Astrocyte of the cerebellum (primary cell): ENCODE results near the gene TIMM8A.

Experiments
- DNase-seq: peaks from one replicate; pipeline ENCODE4 v3.0.0-alpha.2; 2011; ENCODE audit warnings: low read depth
- H3K4me3 ChIP-seq: 2 replicates; pipeline ENCODE4 v1.5.1; 2011; ENCODE audit warnings: mild to moderate bottlenecking, low read depth, low read length, moderate library complexity
- CTCF ChIP-seq: IDR thresholded peaks from 2 replicates; pipeline ENCODE4 v1.5.1; 2012; ENCODE audit warnings: low read length, low read depth, moderate library complexity, mild to moderate bottlenecking; ENCODE audit errors: missing control alignments
- in situ Hi-C: cut with HindIII; loops from 2 replicates; pipeline ENCODE4 v1.10.0; 2017; ENCODE audit warnings: low sequenced_read_pairs

Gene TIMM8A

GRCh38 chrX:101377547-101377946 is 29.0 kb upstream of the TIMM8A start:
- DNase-seq: no peak

GRCh38 chrX:101370888-101371504 is 22.5 kb upstream of the TIMM8A start:
- no peak for DNase-seq
- H3K4me3 ChIP-seq: no peak overlapping the region
- in situ Hi-C loops: no loop called here
- TF ChIP-seq CTCF: no peak

More at GRCh38 chrX:101377547-101377946, 29.0 kb upstream of the TIMM8A start:
- no peak overlapping the region for H3K4me3 ChIP-seq
- in situ Hi-C loops: no loop called here
- TF ChIP-seq CTCF: no peak

GRCh38 chrX:101369687-101370086 is 21.1 kb upstream of the TIMM8A start:
- no peak for DNase-seq
- in situ Hi-C loops: no loop called here
- no peak for TF ChIP-seq CTCF
- H3K4me3 ChIP-seq: no peak overlapping the region

GRCh38 chrX:101368800-101369199 is 20.3 kb upstream of the TIMM8A start:
- no peak for TF ChIP-seq CTCF
- in situ Hi-C loops: no loop called here
- H3K4me3 ChIP-seq: no peak overlapping the region
- no peak for DNase-seq

GRCh38 chrX:101365301-101365795 is 16.8 kb upstream of the TIMM8A start:
- DNase-seq: no peak
- in situ Hi-C loops: no loop called here
- no peak for TF ChIP-seq CTCF
- H3K4me3 ChIP-seq: no peak overlapping the region

- in situ Hi-C loops: no loop called here
- DNase-seq: no peak
- H3K4me3 ChIP-seq: no peak overlapping the region
- no peak for TF ChIP-seq CTCF
These were observed 14.2 kb upstream of the TIMM8A start for GRCh38 chrX:101362757-101363156.
